Measurements from ENCODE around the gene LSAMP. TPM values are rescaled to one million over a fixed set of nuclear protein-coding genes. Genes with fewer than 3 reads are reported as not detected.

LSAMP gene
- total RNA-seq, 1 experiment from 2014 or later: not detected

DNA sequence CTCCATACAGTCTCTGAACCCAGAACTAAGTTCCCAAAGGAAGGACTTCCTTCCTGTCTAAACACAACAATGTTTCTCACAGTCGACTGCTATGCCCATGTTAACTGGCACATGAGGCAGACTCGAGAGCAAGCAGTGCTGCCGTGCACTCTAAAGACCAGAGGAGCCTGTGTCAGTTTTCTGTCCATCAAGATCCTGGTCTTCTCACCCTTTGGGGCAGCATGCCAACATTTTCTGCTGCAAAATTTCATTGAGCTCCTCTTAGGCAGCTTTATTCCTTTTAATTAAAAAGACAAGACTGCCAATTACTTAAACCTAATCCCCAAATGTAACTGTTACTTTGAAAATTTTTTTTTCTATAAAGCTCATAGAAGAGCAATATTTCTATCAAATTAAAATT lies 616.9 kb downstream of the LSAMP start:
- H3K9me2 ChIP-seq (ENCODE audit: insufficient read depth): no peaks in the 10 kb centered on the region
- no peak overlapping the region for H3K4me3 ChIP-seq
- no peaks in the 10 kb centered on the region for H3K79me2 ChIP-seq (ENCODE audit: low read depth)
- no TSS peak for BruUV-seq (replicated peaks)
- ChIA-PET CTCF (no interaction called here), POLR2A (ENCODE audit: unreplicated experiment) (interaction anchor here (0.7 kb wide), 1 partner anchor 193 kb away, joined by 4 read pairs; no protein-coding TSS in a partner anchor)
- no peaks in the 10 kb centered on the region for H3F3A ChIP-seq (ENCODE audit: insufficient read depth, low read depth)
- H4K20me1 ChIP-seq (ENCODE audit: insufficient read depth): no peaks in the 10 kb centered on the region
- H3K4me1 ChIP-seq (replicated peaks; ENCODE audit: insufficient read depth): no peaks in the 10 kb centered on the region
- no peaks in the 10 kb centered on the region for H3K27me3 ChIP-seq (ENCODE audit: insufficient read depth, low read depth)
- H3K36me3 ChIP-seq (ENCODE audit: low read depth): no peaks in the 10 kb centered on the region
- no peak overlapping the region for H2AFZ ChIP-seq
- H3K27ac ChIP-seq: no peak overlapping the region
- DNase-seq: no peak
- H3K9me3 ChIP-seq (ENCODE audit: insufficient read depth, low read depth): no peaks in the 10 kb centered on the region
- H3K4me2 ChIP-seq: no peak overlapping the region
- intact Hi-C loops (cut with micrococcal nuclease; ENCODE audit: unreplicated experiment): no loop called here
- no peak for TF ChIP-seq EZH2 (IDR thresholded peaks at IDR 0.05; ENCODE audit: low read depth)
- TF ChIP-seq, protein P1, sequence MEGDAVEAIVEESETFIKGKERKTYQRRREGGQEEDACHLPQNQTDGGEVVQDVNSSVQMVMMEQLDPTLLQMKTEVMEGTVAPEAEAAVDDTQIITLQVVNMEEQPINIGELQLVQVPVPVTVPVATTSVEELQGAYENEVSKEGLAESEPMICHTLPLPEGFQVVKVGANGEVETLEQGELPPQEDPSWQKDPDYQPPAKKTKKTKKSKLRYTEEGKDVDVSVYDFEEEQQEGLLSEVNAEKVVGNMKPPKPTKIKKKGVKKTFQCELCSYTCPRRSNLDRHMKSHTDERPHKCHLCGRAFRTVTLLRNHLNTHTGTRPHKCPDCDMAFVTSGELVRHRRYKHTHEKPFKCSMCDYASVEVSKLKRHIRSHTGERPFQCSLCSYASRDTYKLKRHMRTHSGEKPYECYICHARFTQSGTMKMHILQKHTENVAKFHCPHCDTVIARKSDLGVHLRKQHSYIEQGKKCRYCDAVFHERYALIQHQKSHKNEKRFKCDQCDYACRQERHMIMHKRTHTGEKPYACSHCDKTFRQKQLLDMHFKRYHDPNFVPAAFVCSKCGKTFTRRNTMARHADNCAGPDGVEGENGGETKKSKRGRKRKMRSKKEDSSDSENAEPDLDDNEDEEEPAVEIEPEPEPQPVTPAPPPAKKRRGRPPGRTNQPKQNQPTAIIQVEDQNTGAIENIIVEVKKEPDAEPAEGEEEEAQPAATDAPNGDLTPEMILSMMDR (conservative IDR thresholded peaks at IDR 0.05): no peak

DNA sequence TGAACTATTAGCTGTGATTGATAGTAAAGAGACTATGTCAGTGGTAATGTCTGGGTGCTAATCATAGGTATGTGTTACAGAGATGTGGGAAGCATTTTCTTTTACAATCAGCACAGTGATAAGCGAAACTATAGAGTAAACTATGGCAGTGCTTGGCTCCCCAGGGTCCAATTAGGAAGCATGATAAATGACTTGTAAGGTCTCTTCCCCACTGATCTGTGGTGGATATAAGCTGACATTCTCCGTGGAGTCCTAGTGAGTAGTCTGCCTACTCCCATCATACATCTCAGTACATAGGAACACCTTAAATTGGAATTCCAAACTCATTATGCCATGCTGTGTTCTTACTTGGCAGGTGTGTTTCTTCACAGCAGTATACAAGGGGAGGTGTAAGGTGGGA lies 617.8 kb downstream of the LSAMP start:
- H4K20me1 ChIP-seq (ENCODE audit: insufficient read depth): no peaks in the 10 kb centered on the region
- ChIA-PET POLR2A (ENCODE audit: unreplicated experiment) (interaction anchor here (0.7 kb wide), 2 partner anchors 848 to 1012 kb away, joined by 9 to 10 read pairs; no protein-coding TSS in a partner anchor), CTCF (no interaction called here)
- H3K36me3 ChIP-seq (ENCODE audit: low read depth): no peaks in the 10 kb centered on the region
- no TSS peak for BruUV-seq (replicated peaks)
- H2AFZ ChIP-seq: no peak overlapping the region
- no peaks in the 10 kb centered on the region for H3F3A ChIP-seq (ENCODE audit: insufficient read depth, low read depth)
- H3K79me2 ChIP-seq (ENCODE audit: low read depth): no peaks in the 10 kb centered on the region
- no peak for TF ChIP-seq EZH2 (IDR thresholded peaks at IDR 0.05; ENCODE audit: low read depth)
- TF ChIP-seq, protein P1 (conservative IDR thresholded peaks at IDR 0.05): no peak
- H3K27me3 ChIP-seq (ENCODE audit: insufficient read depth, low read depth): no peaks in the 10 kb centered on the region
- intact Hi-C loops (cut with micrococcal nuclease; ENCODE audit: unreplicated experiment): no loop called here
- H3K4me2 ChIP-seq: no peak overlapping the region
- no peaks in the 10 kb centered on the region for H3K9me3 ChIP-seq (ENCODE audit: insufficient read depth, low read depth)
- no peak for DNase-seq
- H3K4me1 ChIP-seq (replicated peaks; ENCODE audit: insufficient read depth): no peaks in the 10 kb centered on the region
- no peaks in the 10 kb centered on the region for H3K9me2 ChIP-seq (ENCODE audit: insufficient read depth)
- no peak overlapping the region for H3K27ac ChIP-seq
- no peak overlapping the region for H3K4me3 ChIP-seq

DNA sequence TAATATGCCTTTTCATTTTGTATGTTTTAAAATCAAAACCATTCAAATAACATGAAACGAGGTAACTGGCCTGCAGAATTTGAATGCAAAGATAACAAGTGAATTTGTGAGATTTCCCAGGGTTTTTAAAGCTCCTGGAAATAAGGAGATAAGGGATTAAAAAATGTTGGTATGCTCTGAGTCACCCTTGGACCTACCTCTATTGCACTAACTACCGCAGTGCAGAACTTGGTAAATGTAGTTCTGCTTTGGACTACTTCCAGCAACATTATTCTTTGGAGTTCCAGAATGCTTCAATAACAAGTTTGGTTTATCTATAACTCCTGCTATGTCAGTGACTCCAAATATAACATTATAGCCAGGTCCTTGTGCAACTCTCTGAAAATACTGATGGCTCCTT lies 620.2 kb downstream of the LSAMP start:
- Histone ChIP-seq H4K20me1 (ENCODE audit: insufficient read depth) (no peaks in the 10 kb centered on the region), H3K9me3 (ENCODE audit: insufficient read depth, low read depth) (no peaks in the 10 kb centered on the region), H3K27me3 (ENCODE audit: insufficient read depth, low read depth) (no peaks in the 10 kb centered on the region), H3K36me3 (ENCODE audit: low read depth) (no peaks in the 10 kb centered on the region), H3K9me2 (ENCODE audit: insufficient read depth) (no peaks in the 10 kb centered on the region), H2AFZ (no peak overlapping the region), H3K4me3 (no peak overlapping the region), H3K4me2 (no peak overlapping the region), H3K79me2 (ENCODE audit: low read depth) (no peaks in the 10 kb centered on the region), H3K27ac (no peak overlapping the region), H3F3A (ENCODE audit: insufficient read depth, low read depth) (no peaks in the 10 kb centered on the region), H3K4me1 (replicated peaks; ENCODE audit: insufficient read depth) (no peaks in the 10 kb centered on the region)
- BruUV-seq (replicated peaks): no TSS peak
- intact Hi-C loops (cut with micrococcal nuclease; ENCODE audit: unreplicated experiment): no loop called here
- TF ChIP-seq, protein P1 (conservative IDR thresholded peaks at IDR 0.05): no peak
- no peak for TF ChIP-seq EZH2 (IDR thresholded peaks at IDR 0.05; ENCODE audit: low read depth)
- POLR2A ChIA-PET (ENCODE audit: unreplicated experiment): no interaction called here
- CTCF ChIA-PET: interaction anchor here (0.6 kb wide), 2 partner anchors 12 to 772 kb away, joined by 3 read pairs; no protein-coding TSS in a partner anchor
- DNase-seq: no peak

All from PC-9 (cell line).